SK-N-SH (cell line): Measurements from ENCODE around the gene XXYLT1. TPM values are rescaled to one million over a fixed set of nuclear protein-coding genes. Genes with fewer than 3 reads are reported as not detected.
A peak's percentile ranks its signal among the peaks of the same experiment; 100 is the strongest.

Experiments used
- CTCF ChIA-PET: fragments of 300-600, 350-600 bp; formaldehyde crosslinking; extraction: SDS; loops from one replicate; lab custom pipeline; 2021; lab: Yijun Ruan, JAX
- POLR2A ChIA-PET: fragments of 350-600 bp; sonication (Branson Sonifier 250); formaldehyde crosslinking; extraction: SDS; loops from one replicate; lab custom pipeline; 2020; ENCODE audit warnings: antibody characterized with exemption, inconsistent platforms; lab: Yijun Ruan, JAX
- DNase-seq: peaks from one replicate; pipeline ENCODE4 v3.0.0; 2012
- H2AFZ ChIP-seq: fragments of 200-600 bp; sonication (generic); 2 replicates; pipeline ENCODE4 v1.8.1; 2016; ENCODE audit warnings: antibody characterized with exemption, mild to moderate bottlenecking, low read depth
- H3F3A ChIP-seq: fragments of 200-600 bp; sonication (generic); replicated peaks from 2 replicates; pipeline ENCODE3; 2016; ENCODE audit warnings: antibody characterized with exemption, mild to moderate bottlenecking; ENCODE audit not compliant: insufficient read depth
- H3K27ac ChIP-seq, 2 experiments: fragments of 200-500 bp in 1 of 2; fragments of 200-600 bp in 1 of 2; sonication (Bioruptor generic) in 1 of 2; sonication (generic), shearing (Covaris generic) in 1 of 2; 2 replicates each; pipeline versions ENCODE4 v1.5.1 to v1.6.1; 2014 to 2016; ENCODE audit warnings: low read depth in 2 of 2, inconsistent platforms in 1 of 2, low read length in 1 of 2, mild to moderate bottlenecking in 1 of 2, mixed read lengths in 1 of 2
- H3K27me3 ChIP-seq: fragments of 200-600 bp; sonication (generic), shearing (Covaris generic); 2 replicates; pipeline ENCODE4 v1.6.1; 2016; ENCODE audit warnings: mixed run types; ENCODE audit not compliant: insufficient read depth
- H3K36me3 ChIP-seq, 2 experiments: fragments of 200-500 bp in 1 of 2; fragments of 200-600 bp in 1 of 2; sonication (Bioruptor generic) in 1 of 2; sonication (generic) in 1 of 2; replicated peaks in 1 of 2; 2 replicates each; pipeline versions ENCODE3 to v1.5.1; 2014 to 2016; ENCODE audit warnings: low read length in 1 of 2, mild to moderate bottlenecking in 1 of 2; ENCODE audit not compliant: insufficient read depth in 2 of 2, control insufficient read depth in 1 of 2
- H3K4me1 ChIP-seq, 2 experiments: fragments of 200-500 bp in 1 of 2; fragments of 200-600 bp in 1 of 2; sonication (Bioruptor generic) in 1 of 2; sonication (generic), shearing (Covaris generic) in 1 of 2; 2 replicates each; pipeline versions ENCODE4 v1.5.1 to v1.6.1; 2014 to 2016; ENCODE audit warnings: low read depth in 1 of 2, low read length in 1 of 2, mixed run types in 1 of 2; ENCODE audit not compliant: insufficient read depth in 2 of 2, control insufficient read depth in 1 of 2
- H3K4me2 ChIP-seq: fragments of 200-600 bp; sonication (generic), shearing (Covaris generic); 2 replicates; pipeline ENCODE4 v1.6.1; 2017; ENCODE audit warnings: mixed run types
- H3K4me3 ChIP-seq, 2 experiments: fragments of 200-500 bp in 1 of 2; fragments of 200-600 bp in 1 of 2; sonication (Bioruptor generic) in 1 of 2; sonication (generic), shearing (Covaris generic) in 1 of 2; 2 replicates each; pipeline versions ENCODE4 v1.5.1 to v1.8.1; 2014 to 2016; ENCODE audit warnings: low read depth in 2 of 2, inconsistent platforms in 1 of 2, low read length in 1 of 2, mild to moderate bottlenecking in 1 of 2, mixed read lengths in 1 of 2, moderate library complexity in 1 of 2
- H3K79me2 ChIP-seq: fragments of 200-600 bp; sonication (generic); 2 replicates; pipeline ENCODE4 v1.8.1; 2017; ENCODE audit warnings: mild to moderate bottlenecking; ENCODE audit not compliant: insufficient read depth
- H3K9ac ChIP-seq: fragments of 200-600 bp; sonication (generic); 2 replicates; pipeline ENCODE4 v1.6.1; 2017; ENCODE audit warnings: mixed run types
- H3K9me2 ChIP-seq: fragments of 200-600 bp; sonication (generic); 2 replicates; pipeline ENCODE4 v1.6.1; 2017; ENCODE audit warnings: mixed run types
- H3K9me3 ChIP-seq: fragments of 200-600 bp; sonication (generic); 2 replicates; pipeline ENCODE4 v1.6.1; 2017; ENCODE audit warnings: mixed run types, mild to moderate bottlenecking, moderate library complexity
- H4K20me1 ChIP-seq: fragments of 200-600 bp; sonication (generic); 2 replicates; pipeline ENCODE4 v1.6.1; 2017; ENCODE audit warnings: mild to moderate bottlenecking, mixed run types; ENCODE audit not compliant: insufficient read depth
- CHD2 ChIP-seq: fragments of 150-350 bp; IDR thresholded peaks from 2 replicates; pipeline ENCODE4 v1.6.1; 2018; ENCODE audit warnings: low read length; ENCODE audit not compliant: partially characterized antibody
- ELF1 ChIP-seq: IDR thresholded peaks from 2 replicates; pipeline ENCODE4 v1.4.0; 2012
- EP300 ChIP-seq, 2 experiments: IDR thresholded peaks; 2 replicates each; pipeline versions ENCODE4 v1.4.0 to v1.6.1; 2012; ENCODE audit warnings: borderline replicate concordance in 1 of 2, low read depth in 1 of 2, low read length in 1 of 2
- EZH2phosphoT487 ChIP-seq: fragments of 200-600 bp; sonication (generic); IDR thresholded peaks from 2 replicates; pipeline ENCODE4 v1.6.1; 2017; ENCODE audit warnings: low read depth, mixed run types, mild to moderate bottlenecking, antibody characterized with exemption, moderate library complexity, borderline replicate concordance
- FOXM1 ChIP-seq: IDR thresholded peaks from 2 replicates; pipeline ENCODE4 v1.4.0; 2012; ENCODE audit warnings: low read depth, mild to moderate bottlenecking
- GABPA ChIP-seq: IDR thresholded peaks from 2 replicates; pipeline ENCODE4 v1.4.0; 2012; ENCODE audit warnings: low read depth, mild to moderate bottlenecking
- JUND ChIP-seq: IDR thresholded peaks from 2 replicates; pipeline ENCODE4 v1.4.0; 2012
- NRF1 ChIP-seq: IDR thresholded peaks from 2 replicates; pipeline ENCODE4 v1.6.1; 2012; ENCODE audit warnings: low read depth, mild to moderate bottlenecking, low read length
- POLR2AphosphoS5 ChIP-seq: IDR thresholded peaks from 2 replicates; pipeline ENCODE4 v1.6.1; 2012; ENCODE audit warnings: low read depth, low read length
- RAD21 ChIP-seq: IDR thresholded peaks from 2 replicates; pipeline ENCODE4 v1.6.1; 2012; ENCODE audit warnings: mild to moderate bottlenecking, low read length
- SIN3A ChIP-seq: IDR thresholded peaks from 2 replicates; pipeline ENCODE4 v1.6.1; 2012; ENCODE audit warnings: low read depth, mild to moderate bottlenecking, low read length, moderate library complexity, borderline replicate concordance
- TAF1 ChIP-seq: IDR thresholded peaks from 2 replicates; pipeline ENCODE4 v1.6.1; 2012; ENCODE audit warnings: low read depth, mild to moderate bottlenecking, low read length, moderate library complexity, borderline replicate concordance
- TCF12 ChIP-seq: IDR thresholded peaks from 2 replicates; pipeline ENCODE4 v1.4.0; 2012
- TEAD4 ChIP-seq: IDR thresholded peaks from 2 replicates; pipeline ENCODE4 v1.4.0; 2012; ENCODE audit warnings: mild to moderate bottlenecking, borderline replicate concordance; ENCODE audit not compliant: insufficient read depth
- USF1 ChIP-seq: IDR thresholded peaks from 2 replicates; pipeline ENCODE4 v1.4.0; 2012; ENCODE audit warnings: low read depth, borderline replicate concordance
- YY1 ChIP-seq: IDR thresholded peaks from 2 replicates; pipeline ENCODE4 v1.4.0; 2012; ENCODE audit warnings: low read depth, mild to moderate bottlenecking
- WGBS: methylation state at CpG from one replicate; pipeline ENCODE4 v1.1.6; 2017; ENCODE audit warnings: low lambda C conversion rate; 5-methylcytosine and 5-hydroxymethylcytosine counted together
- polyA plus RNA-seq, 3 experiments: library from polyadenylated mRNA; depleted of rRNA; stranded (reverse); fragments of >200 nt; gene quantifications; 2 replicates each; pipeline ENCODE4 v1.2.3, GENCODE V29; 2012
- TF ChIP-seq, protein P1 (sequence below): fragments of 150-350 bp; IDR thresholded peaks from 2 replicates; pipeline ENCODE4 v1.6.1; 2017; ENCODE audit warnings: antibody characterized with exemption, low read length, low read depth, borderline replicate concordance
- TF ChIP-seq, protein P2 (sequence below): IDR thresholded peaks from 2 replicates; pipeline ENCODE4 v1.4.0; 2012; ENCODE audit warnings: low read depth, borderline replicate concordance
- TF ChIP-seq, protein P3 (sequence below): fragments of 200-600 bp; sonication (generic); IDR thresholded peaks from 2 replicates; pipeline ENCODE4 v1.6.1; 2017; ENCODE audit warnings: antibody characterized with exemption, mild to moderate bottlenecking, moderate library complexity
- TF ChIP-seq, protein P4 (sequence below): IDR thresholded peaks from 2 replicates; pipeline ENCODE4; 2012

Gene XXYLT1
- polyA plus RNA-seq, 1 of the 3 experiments (the other 2 are of a cell fraction) = 22.6 TPM

GRCh38 chr3:195150181-195151118 is 120.5 kb downstream of the XXYLT1 start:
- Histone ChIP-seq H3K9ac (no peak overlapping the region), H3F3A (peaks cover 16% of the 10 kb centered on the region), H3K4me2 (no peak overlapping the region), H3K9me3 (no peaks in the 10 kb centered on the region), H3K9me2 (no peaks in the 10 kb centered on the region), H3K27me3 (no peaks in the 10 kb centered on the region), H3K4me3 (no peak overlapping the region), H3K4me1 (peaks cover 53 to 68% of the 10 kb centered on the region in 2 experiments), H3K79me2 (no peaks in the 10 kb centered on the region; the same call in 1 of the 2 replicates), H3K36me3 (no peaks in the 10 kb centered on the region), H4K20me1 (no peaks in the 10 kb centered on the region), H2AFZ (no peak overlapping the region), H3K27ac (peak overlapping the region in 1 of 2 experiments; percentile 94; a peak in 2 of 4 replicates)
- peak; percentile 38 for DNase-seq
- WGBS = 93% methylated on average over 15 of the region's 20 CpGs
- no peak for TF ChIP-seq TCF12
- no peak for TF ChIP-seq NRF1
- TF ChIP-seq RAD21 = no peak
- no peak for TF ChIP-seq YY1
- TF ChIP-seq, protein P1, sequence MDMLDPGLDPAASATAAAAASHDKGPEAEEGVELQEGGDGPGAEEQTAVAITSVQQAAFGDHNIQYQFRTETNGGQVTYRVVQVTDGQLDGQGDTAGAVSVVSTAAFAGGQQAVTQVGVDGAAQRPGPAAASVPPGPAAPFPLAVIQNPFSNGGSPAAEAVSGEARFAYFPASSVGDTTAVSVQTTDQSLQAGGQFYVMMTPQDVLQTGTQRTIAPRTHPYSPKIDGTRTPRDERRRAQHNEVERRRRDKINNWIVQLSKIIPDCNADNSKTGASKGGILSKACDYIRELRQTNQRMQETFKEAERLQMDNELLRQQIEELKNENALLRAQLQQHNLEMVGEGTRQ = no peak
- no peak for TF ChIP-seq TEAD4
- no peak for TF ChIP-seq EZH2phosphoT487
- no peak for TF ChIP-seq ELF1
- TF ChIP-seq TAF1 = no peak
- TF ChIP-seq USF1 = no peak
- no peak for TF ChIP-seq JUND
- no peak for TF ChIP-seq POLR2AphosphoS5
- no peak for TF ChIP-seq SIN3A
- no peak for TF ChIP-seq CHD2
- TF ChIP-seq, protein P2, sequence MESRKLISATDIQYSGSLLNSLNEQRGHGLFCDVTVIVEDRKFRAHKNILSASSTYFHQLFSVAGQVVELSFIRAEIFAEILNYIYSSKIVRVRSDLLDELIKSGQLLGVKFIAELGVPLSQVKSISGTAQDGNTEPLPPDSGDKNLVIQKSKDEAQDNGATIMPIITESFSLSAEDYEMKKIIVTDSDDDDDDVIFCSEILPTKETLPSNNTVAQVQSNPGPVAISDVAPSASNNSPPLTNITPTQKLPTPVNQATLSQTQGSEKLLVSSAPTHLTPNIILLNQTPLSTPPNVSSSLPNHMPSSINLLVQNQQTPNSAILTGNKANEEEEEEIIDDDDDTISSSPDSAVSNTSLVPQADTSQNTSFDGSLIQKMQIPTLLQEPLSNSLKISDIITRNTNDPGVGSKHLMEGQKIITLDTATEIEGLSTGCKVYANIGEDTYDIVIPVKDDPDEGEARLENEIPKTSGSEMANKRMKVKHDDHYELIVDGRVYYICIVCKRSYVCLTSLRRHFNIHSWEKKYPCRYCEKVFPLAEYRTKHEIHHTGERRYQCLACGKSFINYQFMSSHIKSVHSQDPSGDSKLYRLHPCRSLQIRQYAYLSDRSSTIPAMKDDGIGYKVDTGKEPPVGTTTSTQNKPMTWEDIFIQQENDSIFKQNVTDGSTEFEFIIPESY = no peak
- TF ChIP-seq, protein P3, sequence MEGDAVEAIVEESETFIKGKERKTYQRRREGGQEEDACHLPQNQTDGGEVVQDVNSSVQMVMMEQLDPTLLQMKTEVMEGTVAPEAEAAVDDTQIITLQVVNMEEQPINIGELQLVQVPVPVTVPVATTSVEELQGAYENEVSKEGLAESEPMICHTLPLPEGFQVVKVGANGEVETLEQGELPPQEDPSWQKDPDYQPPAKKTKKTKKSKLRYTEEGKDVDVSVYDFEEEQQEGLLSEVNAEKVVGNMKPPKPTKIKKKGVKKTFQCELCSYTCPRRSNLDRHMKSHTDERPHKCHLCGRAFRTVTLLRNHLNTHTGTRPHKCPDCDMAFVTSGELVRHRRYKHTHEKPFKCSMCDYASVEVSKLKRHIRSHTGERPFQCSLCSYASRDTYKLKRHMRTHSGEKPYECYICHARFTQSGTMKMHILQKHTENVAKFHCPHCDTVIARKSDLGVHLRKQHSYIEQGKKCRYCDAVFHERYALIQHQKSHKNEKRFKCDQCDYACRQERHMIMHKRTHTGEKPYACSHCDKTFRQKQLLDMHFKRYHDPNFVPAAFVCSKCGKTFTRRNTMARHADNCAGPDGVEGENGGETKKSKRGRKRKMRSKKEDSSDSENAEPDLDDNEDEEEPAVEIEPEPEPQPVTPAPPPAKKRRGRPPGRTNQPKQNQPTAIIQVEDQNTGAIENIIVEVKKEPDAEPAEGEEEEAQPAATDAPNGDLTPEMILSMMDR = no peak
- no peak for TF ChIP-seq FOXM1
- TF ChIP-seq, protein P4, sequence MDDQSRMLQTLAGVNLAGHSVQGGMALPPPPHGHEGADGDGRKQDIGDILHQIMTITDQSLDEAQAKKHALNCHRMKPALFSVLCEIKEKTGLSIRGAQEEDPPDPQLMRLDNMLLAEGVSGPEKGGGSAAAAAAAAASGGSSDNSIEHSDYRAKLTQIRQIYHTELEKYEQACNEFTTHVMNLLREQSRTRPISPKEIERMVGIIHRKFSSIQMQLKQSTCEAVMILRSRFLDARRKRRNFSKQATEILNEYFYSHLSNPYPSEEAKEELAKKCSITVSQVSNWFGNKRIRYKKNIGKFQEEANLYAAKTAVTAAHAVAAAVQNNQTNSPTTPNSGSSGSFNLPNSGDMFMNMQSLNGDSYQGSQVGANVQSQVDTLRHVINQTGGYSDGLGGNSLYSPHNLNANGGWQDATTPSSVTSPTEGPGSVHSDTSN = no peak
- no peak for TF ChIP-seq GABPA
- TF ChIP-seq EP300 (IDR thresholded peaks at IDR 0.05; ENCODE audit: borderline replicate concordance in 1 of 2, low read depth in 1 of 2, low read length in 1 of 2) = no peak
- ChIA-PET POLR2A (no interaction called here), CTCF (interaction anchor here (0.9 to 1.6 kb wide), 4 partner anchors 11 to 468 kb away, joined by 3 to 6 read pairs (median 4); no protein-coding TSS in a partner anchor)
